SK-N-DZ (cell line): ENCODE data around the gene BRK1.
"Not testable (repeated sequence)": the region's sequence is repeated elsewhere in the genome, so short reads cannot be mapped to it uniquely, and the experiment has no call there.

Source experiments
- DNase-seq: peaks from one replicate; pipeline ENCODE4 v3.0.0-alpha.2; 2015; ENCODE audit warnings: low spot score

The BRK1 gene

GRCh38 chr3:10176150-10176549 is 60.7 kb downstream of the BRK1 start:
- DNase-seq = not testable (repeated sequence)
